Stimulated activated CD4-positive, alpha-beta T cell treated with anti-CD3 and anti-CD28 coated beads, Interleukin-1b, Interleukin-23, amount 100 ng/mL, for 48 hours (primary cell): ENCODE data around the gene AKT1.
"Not testable (repeated sequence)": the region's sequence is repeated elsewhere in the genome, so short reads cannot be mapped to it uniquely, and the experiment has no call there.

ENCODE experiments used
- DNase-seq: peaks from one replicate; pipeline ENCODE4 v3.0.0-alpha.2; 2020

AKT1 gene

DNA sequence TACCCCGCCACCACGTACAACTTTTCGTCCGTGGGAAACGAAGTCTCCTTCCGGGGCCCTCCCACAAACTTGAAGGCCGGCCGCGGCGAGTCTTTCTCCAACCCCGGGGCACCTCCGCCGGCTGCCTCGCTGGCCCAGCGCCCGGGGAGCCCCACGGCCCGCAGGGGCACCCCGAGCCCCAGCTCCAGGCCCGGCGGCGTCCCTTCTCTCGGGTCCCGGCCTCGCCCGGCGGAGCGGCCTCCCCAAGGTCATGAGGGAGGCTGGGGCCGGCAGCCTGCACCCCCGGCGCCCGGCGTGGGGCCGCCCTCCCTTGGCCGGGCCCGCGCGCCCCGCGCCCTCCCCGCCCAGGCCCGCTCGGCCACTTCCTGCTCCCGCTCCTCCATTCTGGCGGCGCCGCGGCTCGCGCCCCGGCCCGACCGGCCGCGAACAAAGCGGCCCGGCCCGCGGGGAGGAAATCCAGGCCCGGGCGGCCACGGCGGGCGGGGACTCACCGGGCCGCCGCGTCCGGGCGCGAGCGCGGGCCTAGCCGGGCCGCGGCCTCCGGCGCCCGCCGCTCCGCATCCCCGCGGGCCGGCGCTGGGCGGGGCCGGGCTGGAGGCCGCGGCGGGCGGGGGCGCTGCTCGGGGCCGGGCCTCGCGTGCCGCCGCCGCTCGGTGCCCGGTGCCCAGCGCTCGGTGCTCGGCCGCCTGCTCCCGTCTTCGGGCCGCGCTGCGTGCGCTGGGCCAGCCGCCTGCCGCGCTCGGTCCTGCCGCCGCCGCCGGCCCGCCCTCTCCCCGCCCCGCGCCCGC, at the start of gene AKT1:
AKT1 (minus strand) TSS at position 756 of the 788 bp plus-strand sequence. CDS start 3,105 bp downstream, outside the sequence.
- no peak for DNase-seq

DNA sequence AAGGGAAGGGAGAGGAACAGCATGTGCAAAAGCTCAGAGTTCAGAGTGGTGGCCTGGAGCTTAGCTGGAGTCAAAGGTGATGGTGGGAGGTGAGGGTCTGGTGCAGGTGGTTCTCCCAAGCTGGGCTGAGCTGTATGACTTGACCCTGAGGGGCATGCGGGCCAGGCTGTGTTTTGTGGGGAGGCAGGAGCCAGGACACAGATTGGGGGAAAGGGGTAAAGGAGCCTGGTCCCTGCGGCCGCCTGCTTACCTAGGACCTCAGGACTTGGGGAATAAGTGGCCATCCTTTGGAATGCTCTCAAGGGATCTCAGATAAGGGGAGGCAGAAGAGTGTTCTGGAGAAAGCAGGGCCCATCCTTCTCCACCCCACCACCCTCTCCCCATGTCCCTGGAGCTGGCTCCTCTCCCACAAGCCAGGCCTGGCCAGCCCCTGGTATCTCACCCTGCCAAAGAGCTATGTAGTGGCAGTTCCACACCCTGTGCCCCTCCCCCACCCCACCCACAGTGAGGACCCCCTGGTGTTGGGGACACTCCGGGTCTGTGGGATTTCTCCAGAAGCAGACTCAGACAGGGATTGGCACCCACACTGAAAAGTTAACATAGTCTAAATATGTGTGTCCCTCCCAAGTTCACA, 49.6 kb upstream of the AKT1 start:
- no peak for DNase-seq

DNA sequence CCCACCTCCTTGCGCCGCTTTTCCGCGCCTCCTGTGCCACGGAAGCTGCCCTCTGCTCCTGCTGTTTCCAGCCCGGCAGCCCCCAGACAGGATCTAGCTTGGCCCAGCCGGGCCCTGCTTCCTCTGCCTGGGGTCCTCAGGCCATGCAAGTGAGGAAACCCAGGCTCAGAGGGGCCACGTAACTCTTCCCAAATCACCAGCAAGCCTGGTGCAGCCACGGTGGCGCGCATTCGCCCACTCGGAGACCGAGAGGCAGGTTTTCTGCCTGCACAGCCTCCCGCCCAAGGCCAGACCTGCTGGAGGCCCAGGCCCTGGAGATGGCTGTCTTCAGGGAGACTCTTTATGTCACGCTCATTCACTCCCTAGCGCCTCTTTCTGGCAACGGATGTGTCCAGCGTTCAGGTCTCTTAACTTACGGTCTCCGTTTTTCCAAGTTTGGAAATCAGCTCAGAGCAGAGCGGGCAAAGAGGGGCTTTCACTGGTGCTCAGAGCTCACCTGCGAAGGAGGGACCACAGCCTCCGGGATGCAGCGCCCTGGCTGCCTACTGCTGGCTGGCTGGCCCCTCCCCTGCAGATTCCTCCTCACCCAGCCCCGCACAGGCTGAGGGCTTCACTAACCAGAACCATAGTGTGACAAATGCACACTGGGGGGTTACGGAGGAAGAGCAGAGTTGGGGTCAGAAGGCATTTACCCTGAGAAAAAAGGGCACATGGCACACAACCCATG, 48.9 kb upstream of the AKT1 start:
- no peak for DNase-seq

DNA sequence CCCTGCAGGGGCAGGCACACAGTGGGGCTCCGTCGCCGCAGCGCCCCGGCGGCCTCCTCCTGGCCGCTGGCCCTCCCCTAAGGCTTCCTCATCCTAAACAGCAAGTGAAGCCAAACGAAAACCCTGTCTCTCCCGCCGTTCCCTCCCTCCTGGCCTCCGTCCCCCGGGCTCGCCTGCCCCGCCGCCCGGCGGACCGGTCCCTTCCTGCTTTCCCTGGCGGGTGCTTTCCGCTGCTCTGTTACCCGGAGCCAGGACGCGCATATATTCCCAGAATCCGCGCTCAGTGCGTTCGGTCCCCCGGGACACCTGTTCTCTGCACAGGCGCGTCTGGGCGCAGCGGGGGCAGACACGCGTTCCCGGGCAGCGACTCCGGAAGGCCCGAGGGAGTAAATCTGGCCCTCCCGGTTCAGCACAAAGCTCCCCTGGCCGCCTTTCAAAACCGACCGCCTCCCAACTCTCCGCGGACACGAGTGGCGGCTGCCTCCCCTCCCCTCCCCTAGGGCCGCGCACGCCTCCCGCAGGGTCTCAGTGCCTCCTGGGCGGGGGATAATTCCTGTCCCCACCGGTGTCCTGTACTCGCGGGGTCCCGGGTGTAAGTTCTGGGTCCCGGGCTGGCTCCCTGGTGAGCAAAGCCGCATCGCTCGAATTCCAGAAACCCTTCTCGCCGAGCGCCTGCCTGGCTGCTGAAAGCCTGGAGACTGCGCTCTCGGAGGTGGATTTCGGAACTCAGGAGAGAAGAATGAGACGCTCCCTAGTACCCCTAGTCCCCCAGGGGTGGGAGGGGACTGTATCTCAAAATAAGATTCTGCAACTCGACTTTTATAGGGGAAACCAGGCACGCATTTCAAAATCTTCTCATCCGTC, 48.1 kb upstream of the AKT1 start:
- DNase-seq = no peak

DNA sequence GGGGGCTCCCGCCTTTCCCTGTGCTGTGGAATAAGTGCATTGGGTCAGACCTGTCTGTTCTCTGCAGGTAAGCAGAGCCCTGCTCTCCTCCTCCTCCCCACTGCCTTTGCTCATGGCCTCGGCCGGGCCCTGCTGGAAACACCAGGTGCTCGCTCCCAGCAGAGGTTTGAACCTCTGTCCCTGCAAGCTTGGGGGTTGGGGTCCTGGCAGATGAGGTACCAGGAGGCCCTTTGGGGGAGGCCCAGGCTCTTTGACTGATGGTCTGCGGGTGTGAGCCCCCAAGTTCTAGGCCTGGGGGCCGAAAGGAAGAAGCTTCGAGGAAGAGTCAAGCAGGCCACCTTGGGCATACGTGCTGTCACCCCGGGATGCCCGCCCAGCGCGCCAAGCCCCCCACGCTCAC, 47.5 kb upstream of the AKT1 start:
- no peak for DNase-seq

DNA sequence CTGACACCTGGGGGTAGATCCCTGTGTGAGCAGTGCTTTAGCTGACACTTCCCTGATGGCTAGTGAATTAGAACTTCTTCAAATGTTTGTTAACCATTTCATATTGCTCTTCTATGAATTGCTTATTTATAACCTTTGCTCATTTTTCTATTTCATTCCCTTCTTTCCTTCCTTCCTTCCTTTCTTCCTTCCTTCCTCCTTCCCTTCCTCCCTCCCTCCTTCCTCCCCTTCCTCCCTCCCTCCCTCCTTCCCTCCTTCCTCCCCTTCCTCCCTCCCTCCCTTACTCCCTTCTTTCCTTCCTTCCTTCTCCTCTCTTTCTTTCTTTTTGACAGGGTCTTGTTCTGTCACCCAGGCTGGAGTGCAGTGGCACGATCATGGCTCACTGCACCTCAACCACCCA, 46.2 kb upstream of the AKT1 start:
- DNase-seq = no peak

DNA sequence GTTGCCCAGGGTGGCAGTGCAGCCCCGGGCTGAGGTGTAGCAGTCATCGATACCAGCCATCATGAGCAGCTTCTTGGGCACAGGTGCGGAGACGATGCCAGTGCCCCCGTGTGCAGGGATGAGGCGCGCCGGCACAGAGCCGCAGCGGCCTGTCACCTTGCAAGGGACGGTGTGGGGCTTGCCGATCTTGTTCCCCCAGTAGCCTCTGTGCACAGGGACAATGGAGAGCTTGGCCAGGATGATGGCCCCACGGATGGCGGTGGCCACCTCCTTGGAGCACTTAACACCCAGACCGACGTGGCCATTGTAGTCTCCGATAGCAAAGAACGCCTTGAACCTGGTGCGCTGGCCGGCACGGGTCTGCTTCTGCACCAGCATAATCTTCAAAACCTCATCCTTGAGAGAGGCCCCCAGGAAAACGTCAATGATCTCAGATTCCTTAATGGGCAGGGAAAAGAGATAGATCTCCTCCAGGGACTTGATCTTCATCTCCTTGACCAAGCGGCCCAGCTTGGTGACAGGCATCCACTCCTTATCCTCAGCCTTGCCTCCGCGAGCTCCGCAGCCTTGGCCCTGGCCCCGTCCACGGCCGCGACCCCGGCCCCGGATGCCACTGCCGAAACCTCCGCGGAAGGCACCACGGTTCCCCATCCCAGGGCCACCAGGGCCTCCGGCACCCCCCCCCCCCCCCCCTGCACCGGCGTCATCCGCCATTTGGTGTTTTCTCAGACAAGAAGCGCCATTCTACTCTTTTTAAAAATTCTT, 40.8 kb upstream of the AKT1 start:
- DNase-seq = not testable (repeated sequence)

DNA sequence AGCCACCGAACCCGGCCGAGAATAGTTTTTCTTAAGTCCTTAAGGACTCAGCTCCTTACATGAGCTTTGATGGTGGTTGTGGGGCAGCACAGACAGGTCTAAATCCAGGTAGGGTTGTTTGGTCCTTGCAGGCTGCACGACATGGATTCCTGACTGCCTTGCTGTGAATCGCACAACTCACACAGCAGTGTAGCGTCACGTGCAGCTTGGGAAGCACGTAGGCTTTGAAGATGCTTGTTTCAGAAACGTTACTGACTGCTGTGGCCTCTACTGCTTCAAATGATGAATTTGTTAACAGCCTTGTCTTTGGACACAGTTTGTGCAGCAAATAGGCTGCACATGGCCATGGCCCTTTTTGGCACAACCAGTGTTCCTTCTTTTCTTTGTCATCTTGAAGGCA, 35.2 kb upstream of the AKT1 start:
- DNase-seq = no peak

DNA sequence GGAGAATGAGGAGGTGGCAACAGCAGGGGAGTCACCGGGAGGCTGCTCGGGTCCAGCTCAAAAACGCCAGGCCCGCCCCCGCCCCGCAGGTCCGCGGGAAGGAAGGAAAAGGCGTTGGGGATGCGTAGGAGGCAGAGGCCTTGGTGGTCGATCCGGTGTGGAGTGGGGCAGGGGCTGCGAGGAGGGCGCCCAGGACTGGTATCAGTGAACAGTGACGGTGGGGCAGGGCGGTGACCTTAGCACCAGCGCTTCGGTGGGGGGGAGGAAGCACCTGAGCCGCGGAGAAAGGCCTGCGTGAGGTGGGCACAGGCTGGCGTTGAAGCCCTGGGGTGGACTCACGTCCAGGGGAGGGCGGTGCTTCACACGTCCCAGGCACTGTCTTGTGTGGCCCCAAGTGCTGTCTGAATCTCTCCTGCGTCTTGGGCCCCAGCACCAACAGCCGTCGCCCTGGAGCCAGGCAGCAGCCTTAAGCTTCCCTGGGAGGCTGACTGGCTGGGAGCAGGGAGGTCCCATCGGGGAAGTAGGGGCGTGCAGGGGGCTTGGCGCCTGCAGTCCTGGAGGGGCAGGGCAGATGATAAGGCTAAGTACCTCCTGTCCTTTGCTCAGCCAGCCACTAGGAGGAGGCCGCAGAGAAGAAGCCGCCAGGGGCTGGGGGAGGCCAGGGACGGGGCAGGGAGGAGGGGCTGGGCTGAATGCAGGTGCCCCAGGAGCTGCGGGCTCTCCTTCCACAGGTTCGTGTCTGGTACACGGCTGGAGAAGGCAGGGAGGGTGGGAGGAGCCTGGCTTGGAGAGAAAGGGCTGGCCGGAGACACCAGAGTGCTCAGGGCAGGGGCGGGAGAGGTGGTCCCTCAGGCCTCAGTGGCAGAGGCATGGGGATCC, 31.9 kb upstream of the AKT1 start:
- peak; percentile 64 for DNase-seq

DNA sequence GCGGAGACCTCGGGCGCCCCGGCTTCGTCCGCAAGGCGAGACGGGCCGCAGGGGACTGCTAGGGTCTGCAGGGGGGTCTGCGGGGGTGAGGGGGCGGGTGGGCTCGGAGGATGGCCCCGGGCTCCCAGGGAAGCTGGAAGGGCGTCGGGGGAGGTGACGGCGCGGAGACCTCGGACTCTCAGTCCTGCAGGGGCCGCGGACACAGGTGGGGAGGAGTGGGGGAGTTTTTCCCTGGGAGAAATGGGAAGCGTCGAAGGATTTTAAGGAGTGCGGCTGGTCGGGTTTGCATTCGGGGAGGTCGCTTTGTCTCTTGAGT, 31.3 kb upstream of the AKT1 start:
- DNase-seq = no peak

DNA sequence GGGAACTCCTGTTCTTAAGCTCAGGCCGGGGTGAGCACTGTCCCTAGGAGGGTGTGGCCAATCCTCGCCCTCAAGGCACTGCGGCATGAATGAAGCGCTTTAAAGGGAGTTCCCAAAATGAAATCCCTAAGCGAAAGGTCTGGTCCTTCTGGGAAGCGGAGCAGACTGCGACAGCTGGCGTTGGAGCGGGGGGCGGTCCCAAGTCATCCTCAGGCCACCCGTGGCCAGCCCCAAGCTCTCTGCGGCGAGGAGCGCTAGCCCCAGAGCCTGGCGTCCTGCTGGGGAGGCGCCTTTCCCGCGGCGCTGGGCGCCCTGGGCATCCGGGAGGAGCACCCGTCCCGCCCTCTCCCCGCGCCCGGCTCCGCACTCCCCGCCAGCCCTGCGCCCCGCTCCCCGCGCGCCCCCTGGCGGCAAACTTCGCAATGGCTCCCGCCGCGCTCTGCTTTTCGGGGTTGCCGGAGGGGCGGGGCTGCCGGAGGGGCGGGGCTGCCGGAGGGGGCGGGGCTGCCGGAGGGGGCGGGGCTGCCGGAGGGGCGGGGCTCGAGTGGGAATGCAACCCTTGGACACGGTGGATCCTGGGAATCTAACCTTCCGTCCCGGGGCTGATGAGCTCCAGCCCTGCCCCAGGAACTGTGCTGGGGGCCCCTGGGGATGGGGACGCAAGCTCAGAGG, 30.8 kb upstream of the AKT1 start:
- DNase-seq = peak; percentile 91

DNA sequence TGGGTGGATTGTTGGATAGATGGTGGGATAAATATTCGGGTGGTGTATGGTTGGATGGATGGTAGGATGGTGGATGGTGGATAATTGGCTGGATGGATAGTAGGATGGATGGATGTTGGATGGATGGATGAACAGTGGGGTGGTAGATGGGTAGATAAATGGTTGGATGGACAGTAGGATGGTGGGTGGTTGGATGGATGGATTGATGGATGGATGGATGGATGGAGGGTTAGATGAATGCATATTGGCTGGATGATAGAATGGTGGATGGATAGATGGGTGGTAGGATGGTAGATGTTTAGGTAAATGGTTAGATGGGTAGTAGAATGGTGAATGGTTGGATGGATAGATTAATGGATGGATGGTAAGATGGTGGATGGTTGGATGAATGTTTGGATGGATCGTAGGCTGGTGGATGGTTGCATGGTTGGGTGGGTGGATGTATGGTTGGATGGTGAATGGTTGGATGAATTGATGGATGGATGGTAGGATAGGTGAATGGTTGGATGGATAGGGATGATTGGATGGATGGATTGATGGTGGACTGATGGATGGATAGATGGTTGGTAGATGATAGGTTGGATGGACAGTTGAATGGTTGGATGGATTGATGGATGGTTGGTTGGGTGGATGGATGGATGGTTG, 28.9 kb upstream of the AKT1 start:
- DNase-seq = no peak

DNA sequence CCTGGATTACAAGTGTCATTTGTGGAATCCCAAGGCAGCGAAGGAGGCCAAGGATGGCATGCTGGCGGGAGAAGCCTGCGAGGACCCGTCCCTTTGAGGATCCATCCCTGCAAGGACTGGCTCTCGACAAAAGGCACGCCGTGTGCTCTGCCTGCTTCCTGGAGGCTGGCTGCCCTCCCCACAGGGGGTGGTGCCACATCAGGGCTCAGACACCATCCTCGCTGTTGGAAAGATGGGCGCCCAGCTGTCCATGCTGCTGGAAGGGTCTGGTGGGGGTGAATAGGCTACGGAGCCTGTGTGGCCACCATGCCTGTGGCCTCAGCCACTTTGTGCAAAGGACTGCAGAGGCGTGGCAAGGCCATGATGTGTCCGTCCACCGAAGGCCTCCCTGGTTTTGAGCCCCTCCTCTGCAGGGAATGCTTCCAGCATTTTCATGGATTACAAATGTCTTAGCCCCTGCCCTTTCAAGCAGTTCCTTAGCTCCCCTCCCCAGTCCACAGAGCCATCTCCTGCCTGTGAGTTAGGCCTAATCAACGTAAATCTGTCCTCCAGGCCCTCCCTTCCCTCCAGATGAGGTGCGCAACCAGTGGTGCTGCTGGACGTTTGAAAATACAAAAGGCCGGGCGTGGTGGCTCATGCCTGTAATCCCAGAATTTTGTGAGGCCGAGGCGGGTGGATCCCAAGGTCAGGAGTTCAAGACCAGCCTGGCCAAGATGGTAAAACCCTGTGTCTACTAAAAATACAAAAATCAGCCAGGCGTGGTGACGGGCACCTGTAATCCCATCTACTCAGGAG, 27.5 kb upstream of the AKT1 start:
- DNase-seq = no peak

DNA sequence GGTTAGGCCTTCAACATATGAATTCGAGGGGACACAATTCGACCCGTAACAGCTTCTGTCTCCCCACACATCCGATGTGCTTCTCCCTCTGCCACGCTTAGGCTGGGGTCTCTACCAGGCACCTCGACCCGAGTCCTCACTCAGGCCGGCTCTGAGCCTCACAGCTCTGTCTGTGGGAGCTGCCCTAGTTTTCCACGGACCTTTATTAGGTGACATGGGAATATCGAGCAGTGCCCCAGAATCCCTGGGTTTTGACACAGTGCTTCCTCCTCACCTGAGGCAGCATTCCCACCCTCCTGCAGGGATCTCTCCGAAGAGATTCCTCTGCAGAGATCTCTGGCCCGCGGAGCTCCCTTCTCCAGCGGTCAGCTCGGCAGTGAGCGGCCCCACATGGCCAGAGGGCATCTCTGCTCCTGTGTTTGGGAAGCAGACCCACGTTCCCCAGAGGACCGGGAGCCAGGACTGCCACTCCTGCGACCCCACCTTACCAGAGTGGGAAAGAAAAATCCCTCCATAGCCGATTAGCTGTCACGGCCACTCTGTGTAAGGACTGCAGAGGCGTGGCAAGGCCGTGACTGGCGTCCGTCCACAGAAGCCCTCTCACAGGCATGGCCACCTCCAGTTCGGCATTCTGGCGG, 26.5 kb upstream of the AKT1 start:
- no peak for DNase-seq

DNA sequence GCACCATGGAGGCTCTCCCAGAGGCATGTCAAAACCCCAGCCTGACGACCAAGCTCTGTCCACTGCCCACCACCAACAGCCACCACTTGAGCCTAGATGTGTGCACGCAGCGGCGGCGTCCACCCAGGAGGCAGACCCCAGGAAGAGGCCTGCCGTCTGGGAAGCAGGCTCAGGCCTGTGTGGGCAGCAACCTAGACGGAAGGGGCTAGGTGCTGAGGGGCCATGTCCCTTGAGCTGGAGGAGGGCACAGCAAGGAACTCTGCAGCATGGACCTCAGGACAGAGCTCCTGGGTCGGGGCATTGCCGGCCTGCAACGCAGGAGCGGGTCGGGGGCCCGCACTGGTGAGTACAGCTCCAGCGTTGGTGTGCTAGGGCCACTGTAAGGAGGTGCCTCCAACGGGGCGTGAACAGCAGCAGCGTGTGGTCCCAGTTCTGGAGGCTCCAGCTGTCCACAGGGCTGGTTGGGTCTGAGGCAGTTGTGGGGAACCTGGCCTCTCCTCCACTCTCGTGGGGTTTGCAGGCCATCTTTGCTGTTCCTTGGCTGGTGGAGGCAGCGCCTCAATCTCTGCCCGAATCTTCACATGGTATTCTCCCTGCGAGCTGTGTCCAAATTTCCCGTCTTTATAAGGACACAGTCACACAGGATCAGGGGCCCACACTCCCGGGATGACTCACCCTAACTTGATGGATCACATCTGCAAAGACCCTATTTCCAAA, 25.8 kb upstream of the AKT1 start:
- no peak for DNase-seq

DNA sequence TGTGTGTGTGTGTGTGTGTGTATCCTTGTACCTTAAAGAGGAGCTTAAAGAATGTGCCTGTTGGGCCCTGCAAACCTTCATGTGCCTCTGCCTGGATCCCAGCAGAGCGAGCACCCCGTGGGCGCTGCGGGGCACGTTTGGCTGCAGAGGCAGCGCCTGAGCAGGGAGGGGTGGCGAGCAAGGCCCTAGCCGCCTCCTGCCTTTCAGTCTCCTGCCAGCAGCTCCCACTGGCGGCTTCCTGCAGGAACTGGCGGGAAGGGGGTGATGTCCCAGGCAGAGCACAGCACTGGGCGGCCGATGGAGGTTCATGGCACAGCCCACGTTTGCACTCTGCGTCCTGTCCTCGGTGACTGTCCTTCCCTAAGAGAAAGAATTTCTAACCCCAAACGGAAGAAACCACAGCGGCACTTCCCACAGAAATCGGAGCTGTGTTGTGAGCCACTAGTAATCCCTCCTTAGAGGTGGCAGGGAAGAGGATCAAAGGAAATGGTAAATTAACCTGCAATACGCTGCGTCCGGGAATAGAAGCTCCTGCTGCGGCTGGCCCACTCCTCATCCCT, 25.2 kb upstream of the AKT1 start:
- no peak for DNase-seq

DNA sequence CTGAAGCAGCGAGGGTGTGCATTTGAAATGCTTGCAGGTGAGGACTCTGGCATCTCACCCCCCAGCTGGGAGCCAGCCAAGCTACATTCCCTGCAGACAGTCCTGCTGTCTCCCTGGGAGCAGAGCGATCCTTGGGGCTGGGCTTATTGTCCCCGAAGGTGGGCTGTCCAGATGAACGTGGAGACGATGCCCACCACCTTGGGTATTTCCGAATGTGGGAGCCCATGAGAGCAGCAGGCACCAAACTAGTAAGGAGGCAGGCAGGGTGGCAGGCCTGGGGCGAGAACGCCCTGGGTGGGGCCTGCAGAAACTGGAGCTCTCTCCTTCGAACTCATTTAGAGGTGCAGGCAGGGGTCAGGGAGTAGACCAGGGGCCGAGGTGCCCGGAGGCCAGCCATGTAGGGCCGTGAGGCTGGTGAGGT, 23.8 kb upstream of the AKT1 start:
- DNase-seq = no peak

DNA sequence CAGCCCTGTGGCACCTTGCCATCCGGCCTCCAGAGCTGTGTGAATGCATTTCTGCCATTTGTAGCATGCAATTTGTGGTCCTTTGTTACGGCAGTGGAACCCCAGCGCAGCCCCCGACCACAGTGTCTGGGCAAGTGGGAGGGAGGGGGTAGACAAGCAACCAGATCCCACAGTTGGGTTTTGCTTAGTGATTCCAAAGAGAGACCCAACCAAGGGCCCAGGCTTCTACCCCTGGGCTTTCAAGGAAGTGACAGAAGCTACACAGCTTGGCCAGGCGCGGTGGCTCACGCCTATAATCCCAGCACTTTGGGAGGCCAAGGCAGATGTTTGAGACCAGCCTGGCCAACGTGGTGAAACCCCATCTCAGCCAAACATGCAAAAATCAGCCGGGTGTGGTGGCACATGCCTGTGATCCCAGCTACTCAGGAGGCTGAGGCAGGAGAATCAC, 23.2 kb upstream of the AKT1 start:
- DNase-seq = no peak
